Mammary epithelial cell (primary cell): Measurements from ENCODE around the gene LSMEM2.

Experiments used
- CTCF ChIP-seq, 2 donors: IDR thresholded peaks in 1 of 2; conservative IDR thresholded peaks in 1 of 2; 2 replicates each; pipeline ENCODE4 v1.5.1; 2011 to 2012; ENCODE audit warnings: inconsistent platforms in 2 of 2, low read length in 2 of 2, mild to moderate bottlenecking in 2 of 2, control low read depth in 1 of 2, low read depth in 1 of 2; ENCODE audit not compliant: insufficient read depth in 1 of 2; ENCODE audit errors: extremely low read depth in 1 of 2
- EZH2 ChIP-seq: IDR thresholded peaks from 2 replicates; pipeline ENCODE4 v1.6.1; 2012; ENCODE audit warnings: low read length, inconsistent platforms, borderline replicate concordance

GRCh38 chr3:50323092-50323600, 44.3 kb downstream of the LSMEM2 start:
- TF ChIP-seq EZH2 (no peak), CTCF (conservative IDR thresholded peaks at IDR 0.05 in 1 of 2, IDR thresholded peaks at IDR 0.05 in 1 of 2; ENCODE audit: extremely low read depth in 1 of 2, insufficient read depth in 1 of 2, low read depth in 1 of 2, low read length in 2 of 2) (no peak)
